Activated T-helper 1 cell treated with Interleukin-2 at 50 U/mL for 16 hours (primary cell): ENCODE results near the gene TMEM116.

Source experiments
- DNase-seq: peaks from one replicate; pipeline ENCODE4 v3.0.0-alpha.2; 2020; ENCODE audit warnings: low read depth

Gene TMEM116

GRCh38 chr12:111893287-111893686 lies 119.7 kb downstream of the TMEM116 start:
- no peak for DNase-seq

GRCh38 chr12:111887926-111888745 lies 124.8 kb downstream of the TMEM116 start:
- no peak for DNase-seq

GRCh38 chr12:111886662-111887545 lies 126.1 kb downstream of the TMEM116 start:
- no peak for DNase-seq

GRCh38 chr12:111881716-111882115 lies 131.2 kb downstream of the TMEM116 start:
- no peak for DNase-seq
